GM12878 (cell line): ENCODE data around the gene ARL11. TPM values are rescaled to one million over a fixed set of nuclear protein-coding genes. Genes with fewer than 3 reads are reported as not detected.

Experiments used
- ATAC-seq: fragments of 200-7000 bp; cut with Tn5 transposase; 3 replicates; pipeline ENCODE4 v1.9.1; 2020; ENCODE audit warnings: mild to moderate bottlenecking, moderate library complexity
- BruUV-seq: library from RNA; stranded (reverse); fragments of 400-500 nt; replicated peaks from 2 replicates; lab custom pipeline; 2021; lab: Mats Ljungman, UMichigan
- CTCF ChIA-PET: fragments of 300-600 bp; sonication (Branson Sonifier 250); formaldehyde crosslinking; extraction: SDS; loops from one replicate; lab custom pipeline; 2021; ENCODE audit warnings: inconsistent platforms; lab: Yijun Ruan, JAX
- POLR2A ChIA-PET: fragments of 350-600 bp; formaldehyde crosslinking; extraction: SDS; loops from one replicate; lab custom pipeline; 2021; ENCODE audit warnings: inconsistent platforms; lab: Charles Lee
- RAD21 ChIA-PET: fragments of 300-600 bp; sonication (Branson Sonifier 250); formaldehyde crosslinking; loops from one replicate; lab custom pipeline; 2023; ENCODE audit warnings: antibody characterized with exemption; ENCODE audit not compliant: unreplicated experiment; lab: Charles Lee
- SMC1A ChIA-PET: fragments of 300-600 bp; sonication (Branson Sonifier 250); formaldehyde crosslinking; loops from one replicate; lab custom pipeline; 2023; ENCODE audit not compliant: unreplicated experiment, uncharacterized antibody; lab: Charles Lee
- DNase-seq: peaks from one replicate; pipeline ENCODE4 v3.0.0-alpha.2; 2011; ENCODE audit warnings: low read depth, low spot score
- FAIRE-seq: peaks from 3 replicates; lab custom pipeline; 2011; peaks lifted over from hg19 to GRCh38; lab: Jason Lieb, UNC
- H2AFZ ChIP-seq: 2 replicates; pipeline ENCODE4 v1.6.0; 2011; ENCODE audit warnings: low read depth, low read length, control low read depth; ENCODE audit not compliant: control insufficient read depth
- H3K27ac ChIP-seq: 2 replicates; pipeline ENCODE4 v1.5.1; 2011; ENCODE audit warnings: control low read depth; ENCODE audit not compliant: control insufficient read depth, insufficient read depth
- H3K27me3 ChIP-seq, 2 experiments: replicated peaks in 1 of 2; 2 replicates each; pipeline versions ENCODE4 v1.6.0 to v1.6.1; 2011; ENCODE audit warnings: low read length in 1 of 2; ENCODE audit not compliant: control insufficient read depth in 2 of 2, insufficient read depth in 2 of 2
- H3K36me3 ChIP-seq, 2 experiments: 2 replicates each; pipeline ENCODE4 v1.5.1; 2011; ENCODE audit warnings: low read length in 1 of 2; ENCODE audit not compliant: control insufficient read depth in 2 of 2, insufficient read depth in 2 of 2
- H3K4me1 ChIP-seq: 2 replicates; pipeline ENCODE4 v1.6.1; 2011; ENCODE audit warnings: mild to moderate bottlenecking, low read length, moderate library complexity, mixed read lengths; ENCODE audit not compliant: control insufficient read depth, insufficient read depth
- H3K4me2 ChIP-seq: 2 replicates; pipeline ENCODE4 v1.6.0; 2011; ENCODE audit warnings: control low read depth; ENCODE audit not compliant: control insufficient read depth, insufficient read depth
- H3K4me3 ChIP-seq: fragments of 200-600 bp; sonication (generic); 2 replicates; pipeline ENCODE4 v1.5.1; 2016
- H3K79me2 ChIP-seq: 2 replicates; pipeline ENCODE4 v1.6.0; 2011; ENCODE audit warnings: low read length; ENCODE audit not compliant: control insufficient read depth, insufficient read depth
- H3K9ac ChIP-seq: 2 replicates; pipeline ENCODE4 v1.8.0; 2011; ENCODE audit warnings: low read length, control low read depth, mixed read lengths; ENCODE audit not compliant: control insufficient read depth, insufficient read depth
- H3K9me3 ChIP-seq: replicated peaks from 3 replicates; pipeline ENCODE4 v1.5.1; 2011; ENCODE audit warnings: mild to moderate bottlenecking, low read length; ENCODE audit not compliant: control insufficient read depth, insufficient read depth
- H4K20me1 ChIP-seq: 2 replicates; pipeline ENCODE4 v1.6.0; 2011; ENCODE audit not compliant: control insufficient read depth, insufficient read depth
- BHLHE40 ChIP-seq, 2 experiments: fragments of 450-650 bp in 1 of 2; IDR thresholded peaks; 2 replicates each; pipeline ENCODE4 v1.6.1; 2011 to 2017; ENCODE audit warnings: low read depth in 2 of 2, borderline replicate concordance in 1 of 2, improper control_type of control experiment in 1 of 2, low read length in 1 of 2, mild to moderate bottlenecking in 1 of 2
- CEBPB ChIP-seq, 2 experiments: fragments of 150-350 bp in 1 of 2; IDR thresholded peaks; 2 replicates each; pipeline ENCODE4 v1.6.1; 2012 to 2014; ENCODE audit warnings: low read depth in 2 of 2, low read length in 2 of 2, borderline replicate concordance in 1 of 2, inconsistent platforms in 1 of 2
- CREB1 ChIP-seq: IDR thresholded peaks from 2 replicates; pipeline ENCODE4 v1.6.1; 2012; ENCODE audit warnings: low read depth, mild to moderate bottlenecking, inconsistent platforms
- IRF4 ChIP-seq: IDR thresholded peaks from 2 replicates; pipeline ENCODE4 v1.6.1; 2011; ENCODE audit warnings: low read depth, low read length
- KAT2A ChIP-seq: conservative IDR thresholded peaks from 2 replicates; pipeline ENCODE4 v1.6.1; 2011; ENCODE audit warnings: low read depth, low read length; ENCODE audit not compliant: control insufficient read depth
- MEF2B ChIP-seq: fragments of 450-650 bp; IDR thresholded peaks from 2 replicates; pipeline ENCODE4 v1.6.1; 2018; ENCODE audit warnings: mild to moderate bottlenecking, moderate library complexity; ENCODE audit not compliant: partially characterized antibody, poor library complexity, severe bottlenecking
- MXI1 ChIP-seq: fragments of 150-350 bp; IDR thresholded peaks from 2 replicates; pipeline ENCODE4 v1.6.1; 2011; ENCODE audit warnings: low read depth, mild to moderate bottlenecking, inconsistent platforms, low read length, improper control_type of control experiment
- NFIC ChIP-seq: IDR thresholded peaks from 2 replicates; pipeline ENCODE4 v1.6.1; 2012; ENCODE audit warnings: low read depth, mild to moderate bottlenecking, inconsistent platforms, low read length, moderate library complexity
- NRF1 ChIP-seq: conservative IDR thresholded peaks from 2 replicates; pipeline ENCODE4 v1.6.1; 2011; ENCODE audit warnings: mild to moderate bottlenecking, low read depth, low read length, improper control_type of control experiment
- PAX8 ChIP-seq: fragments of 450-650 bp; IDR thresholded peaks from 2 replicates; pipeline ENCODE4 v1.6.1; 2017; ENCODE audit warnings: mild to moderate bottlenecking, moderate library complexity
- SRF ChIP-seq, 2 experiments: IDR thresholded peaks; 2 replicates each; pipeline ENCODE4 v1.6.1; 2011; ENCODE audit warnings: low read depth in 2 of 2, low read length in 2 of 2, mild to moderate bottlenecking in 1 of 2, moderate library complexity in 1 of 2
- TBL1XR1 ChIP-seq: IDR thresholded peaks from 2 replicates; pipeline ENCODE4 v1.6.1; 2012; ENCODE audit warnings: low read depth, low read length, improper control_type of control experiment
- USF1 ChIP-seq: IDR thresholded peaks from 2 replicates; pipeline ENCODE4 v1.6.1; 2011; ENCODE audit warnings: borderline replicate concordance, low read depth, mild to moderate bottlenecking, moderate library complexity, mixed read lengths, low read length; ENCODE audit not compliant: insufficient read depth; ENCODE audit errors: extremely low read length
- YBX1 ChIP-seq: fragments of 450-650 bp; IDR thresholded peaks from 2 replicates; pipeline ENCODE4 v1.6.1; 2016; ENCODE audit warnings: antibody characterized with exemption
- ZNF217 ChIP-seq: fragments of 450-650 bp; IDR thresholded peaks from 2 replicates; pipeline ENCODE4 v1.6.1; 2017; ENCODE audit warnings: antibody characterized with exemption, mild to moderate bottlenecking
- WGBS: methylation state at CpG from one replicate; pipeline ENCODE4 v1.1.6; 2016; ENCODE audit warnings: low lambda C conversion rate; ENCODE audit not compliant: insufficient replicate concordance, insufficient coverage; ENCODE audit errors: missing lambda C conversion rate; 5-methylcytosine and 5-hydroxymethylcytosine counted together
- in situ Hi-C: fragments of 300-500 bp; cut with MboI; formaldehyde crosslinking; loops from 9 replicates; pipeline ENCODE4 v1.14.3; 2018; ENCODE audit warnings: mixed read lengths
- intact Hi-C: fragments of 100-400 bp; cut with micrococcal nuclease; formaldehyde crosslinking; loops from one replicate; pipeline ENCODE4 v1.14.2; 2022; ENCODE audit not compliant: unreplicated experiment
- polyA plus RNA-seq, 11 experiments: library from polyadenylated mRNA; depleted of rRNA in 4 of 11; unstranded in 6 of 11; stranded (reverse) in 5 of 11; fragments of >200 nt; fragmentation: Nextera tagmentation in 4 of 11; fragmentation: Illumina TruSeq in 1 of 11; extraction: Ambion mirVana in 4 of 11; extraction: Trizol in 1 of 11; gene quantifications; 1 replicate in 1 of 11; 2 replicates in 10 of 11; pipeline versions ENCODE4 v1.2.1 to v1.2.3, GENCODE V29; 2011 to 2016; ENCODE audit warnings: inconsistent platforms in 2 of 11, missing spikeins in 2 of 11, low read depth in 1 of 11
- total RNA-seq, 4 experiments: library from RNA; depleted of rRNA in 3 of 4; stranded (reverse); fragments of >200 nt in 3 of 4; fragmentation: Illumina TruSeq in 1 of 4; extraction: Trizol in 1 of 4; gene quantifications; 2 replicates each; pipeline versions ENCODE4 v1.2.1 to v1.2.3, GENCODE V29; 2013 to 2021
- TF ChIP-seq, protein P1 (sequence below): fragments of 450-650 bp; IDR thresholded peaks from 2 replicates; pipeline ENCODE4 v1.6.1; 2017; ENCODE audit warnings: mild to moderate bottlenecking, low read depth, inconsistent platforms; ENCODE audit not compliant: poor library complexity, severe bottlenecking
- TF ChIP-seq, protein P2 (sequence below): IDR thresholded peaks from 2 replicates; pipeline ENCODE4 v1.6.1; 2012; ENCODE audit warnings: mild to moderate bottlenecking, low read depth, low read length

The ARL11 gene
- total and polyA plus RNA-seq, 10 of the 15 experiments (the other 5 are each of a cell fraction or from before 2014, with no cell fraction given): 2.0 to 7.2 (median 4.4) TPM

GRCh38 chr13:49620170-49620621 lies 8.1 kb upstream of the ARL11 start:
- peak overlapping the region; percentile 36; the same call in 1 of the 2 replicates for H3K4me3 ChIP-seq
- TF ChIP-seq ZNF217 (no peak), USF1 (no peak), IRF4 (no peak), NFIC (no peak), KAT2A (no peak), CREB1 (0 out of 2 replicates have a peak, but pooled peaks have one; percentile 16), TBL1XR1 (no peak), CEBPB (IDR thresholded peaks at IDR 0.05; ENCODE audit: borderline replicate concordance in 1 of 2, low read depth in 2 of 2, low read length in 2 of 2) (no peak), BHLHE40 (IDR thresholded peaks at IDR 0.05; ENCODE audit: borderline replicate concordance in 1 of 2, low read depth in 2 of 2, low read length in 1 of 2) (peak in 1 of 2 experiments; percentile 20; a peak in 1 of 4 replicates), MXI1 (no peak), YBX1 (no peak), NRF1 (no peak), SRF (IDR thresholded peaks at IDR 0.05; ENCODE audit: low read depth in 2 of 2, low read length in 2 of 2) (no peak), MEF2B (no peak), PAX8 (no peak)
- TF ChIP-seq, protein P1, sequence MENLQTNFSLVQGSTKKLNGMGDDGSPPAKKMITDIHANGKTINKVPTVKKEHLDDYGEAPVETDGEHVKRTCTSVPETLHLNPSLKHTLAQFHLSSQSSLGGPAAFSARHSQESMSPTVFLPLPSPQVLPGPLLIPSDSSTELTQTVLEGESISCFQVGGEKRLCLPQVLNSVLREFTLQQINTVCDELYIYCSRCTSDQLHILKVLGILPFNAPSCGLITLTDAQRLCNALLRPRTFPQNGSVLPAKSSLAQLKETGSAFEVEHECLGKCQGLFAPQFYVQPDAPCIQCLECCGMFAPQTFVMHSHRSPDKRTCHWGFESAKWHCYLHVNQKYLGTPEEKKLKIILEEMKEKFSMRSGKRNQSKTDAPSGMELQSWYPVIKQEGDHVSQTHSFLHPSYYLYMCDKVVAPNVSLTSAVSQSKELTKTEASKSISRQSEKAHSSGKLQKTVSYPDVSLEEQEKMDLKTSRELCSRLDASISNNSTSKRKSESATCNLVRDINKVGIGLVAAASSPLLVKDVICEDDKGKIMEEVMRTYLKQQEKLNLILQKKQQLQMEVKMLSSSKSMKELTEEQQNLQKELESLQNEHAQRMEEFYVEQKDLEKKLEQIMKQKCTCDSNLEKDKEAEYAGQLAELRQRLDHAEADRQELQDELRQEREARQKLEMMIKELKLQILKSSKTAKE: no peak
- TF ChIP-seq, protein P2, sequence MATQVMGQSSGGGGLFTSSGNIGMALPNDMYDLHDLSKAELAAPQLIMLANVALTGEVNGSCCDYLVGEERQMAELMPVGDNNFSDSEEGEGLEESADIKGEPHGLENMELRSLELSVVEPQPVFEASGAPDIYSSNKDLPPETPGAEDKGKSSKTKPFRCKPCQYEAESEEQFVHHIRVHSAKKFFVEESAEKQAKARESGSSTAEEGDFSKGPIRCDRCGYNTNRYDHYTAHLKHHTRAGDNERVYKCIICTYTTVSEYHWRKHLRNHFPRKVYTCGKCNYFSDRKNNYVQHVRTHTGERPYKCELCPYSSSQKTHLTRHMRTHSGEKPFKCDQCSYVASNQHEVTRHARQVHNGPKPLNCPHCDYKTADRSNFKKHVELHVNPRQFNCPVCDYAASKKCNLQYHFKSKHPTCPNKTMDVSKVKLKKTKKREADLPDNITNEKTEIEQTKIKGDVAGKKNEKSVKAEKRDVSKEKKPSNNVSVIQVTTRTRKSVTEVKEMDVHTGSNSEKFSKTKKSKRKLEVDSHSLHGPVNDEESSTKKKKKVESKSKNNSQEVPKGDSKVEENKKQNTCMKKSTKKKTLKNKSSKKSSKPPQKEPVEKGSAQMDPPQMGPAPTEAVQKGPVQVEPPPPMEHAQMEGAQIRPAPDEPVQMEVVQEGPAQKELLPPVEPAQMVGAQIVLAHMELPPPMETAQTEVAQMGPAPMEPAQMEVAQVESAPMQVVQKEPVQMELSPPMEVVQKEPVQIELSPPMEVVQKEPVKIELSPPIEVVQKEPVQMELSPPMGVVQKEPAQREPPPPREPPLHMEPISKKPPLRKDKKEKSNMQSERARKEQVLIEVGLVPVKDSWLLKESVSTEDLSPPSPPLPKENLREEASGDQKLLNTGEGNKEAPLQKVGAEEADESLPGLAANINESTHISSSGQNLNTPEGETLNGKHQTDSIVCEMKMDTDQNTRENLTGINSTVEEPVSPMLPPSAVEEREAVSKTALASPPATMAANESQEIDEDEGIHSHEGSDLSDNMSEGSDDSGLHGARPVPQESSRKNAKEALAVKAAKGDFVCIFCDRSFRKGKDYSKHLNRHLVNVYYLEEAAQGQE: no peak

More at GRCh38 chr13:49620170-49620621, 8.1 kb upstream of the ARL11 start:
- SMC1A ChIA-PET: interaction anchor here (0.7 to 1.0 kb wide), 2 partner anchors 9 to 550 kb away, joined by 3 to 4 read pairs; no protein-coding TSS in a partner anchor
- in situ Hi-C loops: no loop called here
- WGBS: 31% methylated on average over 22 of the region's 22 CpGs
- H4K20me1 ChIP-seq: no peaks in the 10 kb centered on the region
- H3K4me1 ChIP-seq: no peaks in the 10 kb centered on the region
- intact Hi-C loops: no loop called here
- H3K27me3 ChIP-seq: no peaks in the 10 kb centered on the region
- H3K36me3 ChIP-seq: no peaks in the 10 kb centered on the region
- DNase-seq: no peak
- no peak overlapping the region for H3K27ac ChIP-seq
- no peak for FAIRE-seq
- POLR2A ChIA-PET: interaction anchor here (0.6 to 0.7 kb wide), 2 partner anchors 178 to 283 kb away, joined by 3 to 4 read pairs; no protein-coding TSS in a partner anchor
- no peaks in the 10 kb centered on the region for H3K9me3 ChIP-seq
- CTCF ChIA-PET: interaction anchor here (1.0 to 1.9 kb wide), 2 partner anchors 8 to 11 kb away, joined by 3 to 7 read pairs; partner anchors contain the start of gene ARL11
- RAD21 ChIA-PET: interaction anchor here (0.7 to 1.2 kb wide), 2 partner anchors 10 to 334 kb away, joined by 3 read pairs; no protein-coding TSS in a partner anchor
- no peaks in the 10 kb centered on the region for H3K79me2 ChIP-seq
- H3K9ac ChIP-seq: no peak overlapping the region
- H2AFZ ChIP-seq: peak overlapping the region; percentile 37
- peak; percentile 85 for ATAC-seq
- no TSS peak for BruUV-seq
- H3K4me2 ChIP-seq: peak overlapping the region; percentile 36
